ENCODE data around the gene EXOC6B. TPM values are rescaled to one million over a fixed set of nuclear protein-coding genes. Genes with fewer than 3 reads are reported as not detected.

Gene EXOC6B
- total RNA-seq, 2 donors from 2014 or later: 51.3 to 68.9 TPM

DNA sequence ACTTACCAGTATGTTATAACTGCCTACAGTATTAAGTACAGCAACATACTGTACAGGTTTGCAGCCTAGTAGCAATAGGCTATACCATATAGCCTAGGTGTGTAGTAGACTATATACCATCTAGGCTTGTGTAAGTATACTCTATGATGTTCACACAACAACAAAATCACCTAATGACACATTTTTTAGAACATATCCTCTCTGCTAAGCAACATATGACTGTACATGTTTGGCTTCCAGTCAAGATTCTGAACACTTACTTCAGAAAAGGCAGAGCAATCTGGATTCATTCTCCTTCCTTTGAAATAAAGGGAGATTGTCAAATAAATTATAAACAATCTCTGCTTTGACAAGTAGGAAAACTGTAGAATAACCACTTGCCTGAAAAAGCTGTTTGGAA lies 81.8 kb downstream of the EXOC6B start:
- Mint-ChIP-seq H3K27ac (no peak overlapping the region), H3K9me3 (no peaks in the 10 kb centered on the region), H3K27me3 (ENCODE audit: insufficient read depth) (no peaks in the 10 kb centered on the region), H3K4me3 (no peak overlapping the region), H3K4me1 (peaks cover 2% of the 10 kb centered on the region), H3K36me3 (ENCODE audit: low read depth) (peaks cover 5% of the 10 kb centered on the region)
- H3K27me3 ChIP-seq (ENCODE audit: control insufficient read depth, insufficient read depth, low read length, poor library complexity, severe bottlenecking): no peaks in the 10 kb centered on the region
- H3K9me3 ChIP-seq (ENCODE audit: control insufficient read depth, low read length): peaks cover 4% of the 10 kb centered on the region
- peaks cover 19% of the 10 kb centered on the region for H3K36me3 ChIP-seq (ENCODE audit: control insufficient read depth, insufficient read depth, low read length)
- H3K27ac ChIP-seq (ENCODE audit: low read depth, low read length): no peak overlapping the region
- H3K9ac ChIP-seq (ENCODE audit: extremely low read depth, low read length, poor library complexity, severe bottlenecking): no peak overlapping the region
- TF ChIP-seq CTCF (conservative IDR thresholded peaks at IDR 0.05): no peak
- peaks cover 6% of the 10 kb centered on the region for H3K4me1 ChIP-seq (ENCODE audit: control insufficient read depth, insufficient read depth, low read length)
- H3K4me3 ChIP-seq (ENCODE audit: low read length): no peak overlapping the region
- no peak for DNase-seq

DNA sequence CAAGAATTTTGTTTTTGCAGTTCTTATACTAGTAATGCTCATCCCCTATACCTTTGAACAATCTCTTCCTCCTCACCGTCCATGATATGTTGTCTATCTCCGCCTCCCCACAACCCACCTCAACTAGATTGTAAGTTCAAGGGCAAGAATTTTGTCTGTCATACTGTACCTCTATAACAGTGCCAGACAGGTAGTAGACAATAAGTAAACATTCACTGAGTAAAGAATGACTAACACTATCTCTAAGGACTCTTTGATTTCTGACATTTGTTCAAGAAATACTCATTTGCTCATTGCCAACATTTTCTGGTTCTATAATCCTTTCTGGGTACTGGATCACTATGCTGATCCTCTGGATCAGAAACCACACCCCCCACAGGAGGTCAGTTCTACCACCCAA lies 82.4 kb downstream of the EXOC6B start:
- Histone ChIP-seq H3K4me3 (ENCODE audit: low read length) (no peak overlapping the region), H3K36me3 (ENCODE audit: control insufficient read depth, insufficient read depth, low read length) (peaks cover 24% of the 10 kb centered on the region), H3K9me3 (ENCODE audit: control insufficient read depth, low read length) (peaks cover 4% of the 10 kb centered on the region), H3K4me1 (ENCODE audit: control insufficient read depth, insufficient read depth, low read length) (peaks cover 1% of the 10 kb centered on the region), H3K27ac (ENCODE audit: low read depth, low read length) (no peak overlapping the region), H3K27me3 (ENCODE audit: control insufficient read depth, insufficient read depth, low read length, poor library complexity, severe bottlenecking) (no peaks in the 10 kb centered on the region), H3K9ac (ENCODE audit: extremely low read depth, low read length, poor library complexity, severe bottlenecking) (no peak overlapping the region)
- Mint-ChIP-seq H3K4me3 (no peak overlapping the region), H3K4me1 (peaks cover 2% of the 10 kb centered on the region), H3K27me3 (ENCODE audit: insufficient read depth) (no peaks in the 10 kb centered on the region), H3K27ac (no peak overlapping the region), H3K36me3 (ENCODE audit: low read depth) (peaks cover 5% of the 10 kb centered on the region), H3K9me3 (no peaks in the 10 kb centered on the region)
- TF ChIP-seq CTCF (conservative IDR thresholded peaks at IDR 0.05): no peak
- no peak for DNase-seq
- 96% methylated on average over 2 of the region's 2 CpGs; no CpG with 5 or more reads in 1 of the 2 experiments for WGBS, 2 experiments (ENCODE audit: insufficient coverage in 1 of 2, insufficient read length in 1 of 2)

- Histone ChIP-seq H3K9ac (ENCODE audit: extremely low read depth, low read length, poor library complexity, severe bottlenecking) (no peak overlapping the region), H3K36me3 (ENCODE audit: control insufficient read depth, insufficient read depth, low read length) (peaks cover 30% of the 10 kb centered on the region), H3K27ac (ENCODE audit: low read depth, low read length) (no peak overlapping the region), H3K4me1 (ENCODE audit: control insufficient read depth, insufficient read depth, low read length) (no peaks in the 10 kb centered on the region), H3K9me3 (ENCODE audit: control insufficient read depth, low read length) (peaks cover 4% of the 10 kb centered on the region), H3K27me3 (ENCODE audit: control insufficient read depth, insufficient read depth, low read length, poor library complexity, severe bottlenecking) (no peaks in the 10 kb centered on the region), H3K4me3 (ENCODE audit: low read length) (no peak overlapping the region)
- TF ChIP-seq CTCF (conservative IDR thresholded peaks at IDR 0.05): no peak
- Mint-ChIP-seq H3K36me3 (ENCODE audit: low read depth) (peaks cover 8% of the 10 kb centered on the region), H3K27me3 (ENCODE audit: insufficient read depth) (no peaks in the 10 kb centered on the region), H3K27ac (no peak overlapping the region), H3K4me1 (no peaks in the 10 kb centered on the region), H3K4me3 (no peak overlapping the region), H3K9me3 (no peaks in the 10 kb centered on the region)
- DNase-seq: no peak
Observed at GRCh38 chr2:72738096-72738495, 87.7 kb downstream of the EXOC6B start.
